Adrenal gland (tissue), 12 donors: ENCODE measurements around the gene TMEM63A. TPM values are rescaled to one million over a fixed set of nuclear protein-coding genes. Genes with fewer than 3 reads are reported as not detected.

Experiments used
- DNase-seq, 7 donors: peaks; one replicate each; pipeline ENCODE4 v3.0.0-alpha.2; 2019 to 2020
- H3K27ac ChIP-seq, 5 donors: fragments of 200-600 bp; sonication (generic) in 4 of 5; 1 replicate in 3 of 5; 2 replicates in 2 of 5; pipeline versions ENCODE4 v1.5.1 to v1.8.0; 2016 to 2020; ENCODE audit warnings: mild to moderate bottlenecking in 1 of 5
- H3K27me3 ChIP-seq: fragments of 200-600 bp; 2 replicates; pipeline ENCODE4 v1.8.0; 2021
- H3K36me3 ChIP-seq, 2 donors: fragments of 200-600 bp; replicated peaks in 1 of 2; 1 replicate in 1 of 2; 2 replicates in 1 of 2; pipeline versions ENCODE4 v1.5.1 to v1.8.0; 2018 to 2022
- H3K4me1 ChIP-seq, 2 donors: fragments of 200-600 bp; replicated peaks in 1 of 2; 1 replicate in 1 of 2; 2 replicates in 1 of 2; pipeline versions ENCODE4 v1.5.1 to v1.8.0; 2018 to 2021
- H3K4me3 ChIP-seq, 4 donors: fragments of 200-600 bp; sonication (generic) in 3 of 4; one replicate each; pipeline ENCODE4 v1.5.1; 2016 to 2018
- H3K9me3 ChIP-seq, 3 donors: fragments of 200-600 bp; sonication (generic) in 1 of 3; replicated peaks in 1 of 3; 1 replicate in 2 of 3; 2 replicates in 1 of 3; pipeline versions ENCODE4 v1.5.1 to v1.8.0; 2016 to 2021
- POLR2A ChIP-seq, 2 donors: fragments of 450-650 bp; IDR thresholded peaks; one replicate each; pipeline ENCODE4 v1.6.1; 2017; ENCODE audit warnings: antibody characterized with exemption in 2 of 2, mild to moderate bottlenecking in 2 of 2, moderate library complexity in 1 of 2
- WGBS, 4 donors: extraction: QIAGEN DNeasy Blood & Tissue Kit in 2 of 4; methylation state at CpG; one replicate each; pipeline versions ENCODE4 v1.1.5 to v1.1.7; 2013 to 2017; 5-methylcytosine and 5-hydroxymethylcytosine counted together
- intact Hi-C, 2 donors: fragments of 100-400 bp; cut with DNase I; formaldehyde crosslinking; loops; one replicate each; pipeline versions ENCODE4 v1.14.1 to v1.15.0; 2022 to 2023
- polyA plus RNA-seq, 3 donors: library from polyadenylated mRNA; stranded (reverse); fragments of 200-250 nt in 2 of 3; fragments of 350-450 nt in 1 of 3; fragmentation: Illumina TruSeq in 1 of 3; extraction: RNeasy Lipid Tissue Mini Kit (QIAGEN cat#74804) in 1 of 3; gene quantifications; one replicate each; pipeline ENCODE4 v1.2.3, GENCODE V29; 2013 to 2014
- total RNA-seq, 9 donors: library from RNA; depleted of rRNA in 4 of 9; stranded (reverse); fragments of >200 nt in 4 of 9; fragments of 120-200 nt in 1 of 9; fragmentation: NEBNext Ultra II Directional in 1 of 9; extraction: Animal tissue kit (Norgen Biotek cat#: 25700) in 1 of 9; gene quantifications; one replicate each; pipeline versions ENCODE4 v1.1.0 to v1.2.4, GENCODE V29; 2013 to 2023
- TF ChIP-seq, protein P1 (sequence below), 6 experiments: fragments of 450-650 bp in 4 of 6; fragments of 200-600 bp in 2 of 6; sonication (generic) in 1 of 6; IDR thresholded peaks; 1 replicate in 5 of 6; 2 replicates in 1 of 6; pipeline versions ENCODE4 v1.5.1 to v1.8.0; 2016 to 2021; ENCODE audit warnings: antibody characterized with exemption in 6 of 6, mild to moderate bottlenecking in 2 of 6, moderate library complexity in 1 of 6
- donor health status: healthy with polysubstance abuse.
- donor health status: Bipolar disorder and iron deficiency.
- donor health status: DM: yes; HTN: yes; CAD: no.
- donor health status: DM: no; HTN: no; CAD: no.
- donor health status: DM: no; HTN: no; CAD: no.
- donor health status: DM: yes; HTN: yes; CAD: no.

TMEM63A gene
- total and polyA plus RNA-seq, 12 donors = 13.9 to 96.9 (median 52.3) TPM

DNA sequence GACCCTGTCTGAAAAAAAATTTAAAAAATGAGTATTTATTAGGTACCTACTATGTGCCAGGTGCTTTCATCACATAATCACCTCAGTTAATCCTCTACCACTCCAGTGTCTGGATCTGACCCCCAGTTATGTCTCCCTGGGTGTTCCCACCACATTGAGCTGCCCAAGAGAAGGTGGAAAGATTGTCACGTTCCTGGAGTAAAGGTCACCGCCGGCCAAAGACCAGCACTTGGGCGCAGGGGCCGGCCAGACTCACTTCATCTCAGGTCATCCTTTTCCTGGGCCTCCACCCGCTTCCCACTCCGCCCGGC is 41.2 kb upstream of the TMEM63A start:
- H3K36me3 ChIP-seq = peaks cover 0 to 13% of the 10 kb centered on the region in 2 donors
- H3K4me3 ChIP-seq = peak overlapping the region; percentile 25 to 98 (median 66)
- H3K4me1 ChIP-seq = peaks cover 6 to 33% of the 10 kb centered on the region in 2 donors
- H3K9me3 ChIP-seq = no peaks in the 10 kb centered on the region
- H3K27me3 ChIP-seq = no peaks in the 10 kb centered on the region
- 0 to 4% (median 1%) methylated on average over 2 to 8 of the region's 8 CpGs for WGBS, 4 donors
- peak overlapping the region; percentile 64 to 96 (median 82) for H3K27ac ChIP-seq
- TF ChIP-seq POLR2A (IDR thresholded peaks at IDR 0.05) = no peak
- peak in 1 of 7 donors; percentile 32 for DNase-seq
- intact Hi-C loops = no loop called here

- no peak overlapping the region for H3K27ac ChIP-seq
- intact Hi-C loops = no loop called here
These were observed 39.8 kb upstream of the TMEM63A start for GRCh38 chr1:225921734-225922709.

GRCh38 chr1:225919906-225920305 is 37.7 kb upstream of the TMEM63A start:
- H3K4me3 ChIP-seq = no peak overlapping the region
- H3K36me3 ChIP-seq = peaks cover 0 to 20% of the 10 kb centered on the region in 2 donors
- 22 to 35% (median 24%) methylated on average over 5 of the region's 5 CpGs for WGBS, 4 donors
- peak overlapping the region in 2 of 5 donors; percentile 36 to 60 for H3K27ac ChIP-seq
- H3K27me3 ChIP-seq = no peaks in the 10 kb centered on the region
- TF ChIP-seq, protein P1, sequence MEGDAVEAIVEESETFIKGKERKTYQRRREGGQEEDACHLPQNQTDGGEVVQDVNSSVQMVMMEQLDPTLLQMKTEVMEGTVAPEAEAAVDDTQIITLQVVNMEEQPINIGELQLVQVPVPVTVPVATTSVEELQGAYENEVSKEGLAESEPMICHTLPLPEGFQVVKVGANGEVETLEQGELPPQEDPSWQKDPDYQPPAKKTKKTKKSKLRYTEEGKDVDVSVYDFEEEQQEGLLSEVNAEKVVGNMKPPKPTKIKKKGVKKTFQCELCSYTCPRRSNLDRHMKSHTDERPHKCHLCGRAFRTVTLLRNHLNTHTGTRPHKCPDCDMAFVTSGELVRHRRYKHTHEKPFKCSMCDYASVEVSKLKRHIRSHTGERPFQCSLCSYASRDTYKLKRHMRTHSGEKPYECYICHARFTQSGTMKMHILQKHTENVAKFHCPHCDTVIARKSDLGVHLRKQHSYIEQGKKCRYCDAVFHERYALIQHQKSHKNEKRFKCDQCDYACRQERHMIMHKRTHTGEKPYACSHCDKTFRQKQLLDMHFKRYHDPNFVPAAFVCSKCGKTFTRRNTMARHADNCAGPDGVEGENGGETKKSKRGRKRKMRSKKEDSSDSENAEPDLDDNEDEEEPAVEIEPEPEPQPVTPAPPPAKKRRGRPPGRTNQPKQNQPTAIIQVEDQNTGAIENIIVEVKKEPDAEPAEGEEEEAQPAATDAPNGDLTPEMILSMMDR (IDR thresholded peaks at IDR 0.05) = no peak
- TF ChIP-seq POLR2A (IDR thresholded peaks at IDR 0.05) = no peak
- DNase-seq = peak; percentile 61 to 92 (median 85)
- H3K9me3 ChIP-seq = no peaks in the 10 kb centered on the region
- intact Hi-C loops = loop anchor here (10.0 kb wide), 2 partner anchors 75 to 145 kb away; partner anchors contain the start of gene SRP9 (in 1 of the 2)
- H3K4me1 ChIP-seq = peaks cover 5 to 32% of the 10 kb centered on the region in 2 donors

More at GRCh38 chr1:225921734-225922709, 39.8 kb upstream of the TMEM63A start:
- Histone ChIP-seq H3K4me1 (peaks cover 6 to 33% of the 10 kb centered on the region in 2 donors), H3K27me3 (no peaks in the 10 kb centered on the region), H3K9me3 (no peaks in the 10 kb centered on the region), H3K36me3 (peaks cover 0 to 20% of the 10 kb centered on the region in 2 donors), H3K4me3 (no peak overlapping the region)
- no peak for DNase-seq
- WGBS, 4 donors = 89 to 100% (median 91%) methylated on average over 5 to 23 of the region's 23 CpGs
- no peak for TF ChIP-seq POLR2A (IDR thresholded peaks at IDR 0.05)
- TF ChIP-seq, protein P1 (IDR thresholded peaks at IDR 0.05) = no peak

DNA sequence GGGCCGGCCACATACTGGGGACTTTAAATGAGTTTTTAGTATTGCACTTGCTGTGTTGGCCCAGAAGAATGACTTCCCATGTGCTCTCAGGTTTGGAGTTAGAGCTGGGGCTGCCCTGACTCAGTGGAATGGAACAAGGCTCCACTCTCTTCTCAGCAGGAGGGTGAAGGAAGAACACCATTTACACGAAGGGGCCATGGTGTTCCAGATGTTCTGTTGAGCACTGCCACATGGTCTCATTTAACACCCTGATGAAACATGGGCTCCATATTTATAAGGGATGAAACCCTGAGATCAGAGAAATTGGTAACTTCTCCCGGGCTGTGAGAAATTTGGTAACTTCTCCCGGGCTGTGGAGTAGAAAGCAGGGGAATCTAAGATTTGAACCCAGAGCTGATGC is 36.1 kb upstream of the TMEM63A start:
- no peak for DNase-seq
- Histone ChIP-seq H3K36me3 (peaks cover 0 to 20% of the 10 kb centered on the region in 2 donors), H3K9me3 (no peaks in the 10 kb centered on the region), H3K4me3 (no peak overlapping the region), H3K27me3 (no peaks in the 10 kb centered on the region), H3K27ac (no peak overlapping the region), H3K4me1 (peaks cover 0 to 24% of the 10 kb centered on the region in 2 donors)
- 88 to 94% (median 92%) methylated on average over 4 of the region's 4 CpGs for WGBS, 4 donors
- TF ChIP-seq, protein P1 (IDR thresholded peaks at IDR 0.05) = no peak
- no peak for TF ChIP-seq POLR2A (IDR thresholded peaks at IDR 0.05)
- intact Hi-C loops = loop anchor here (10.0 kb wide), 2 partner anchors 73 to 143 kb away; partner anchors contain the start of gene SRP9 (in 1 of the 2)
